WTC11 (cell line): ENCODE data around the gene OR2AT4.
"Not testable (repeated sequence)": the region's sequence is repeated elsewhere in the genome, so short reads cannot be mapped to it uniquely, and the experiment has no call there.

ENCODE experiments used
- CTCF ChIP-seq: fragments of 200-600 bp; IDR thresholded peaks from 2 replicates; pipeline ENCODE4 v1.8.0; 2022; ENCODE audit warnings: antibody characterized with exemption
- TCF7 ChIP-seq: sonication (generic); formaldehyde crosslinking; IDR thresholded peaks from 2 replicates; pipeline ENCODE4 v1.8.0; 2022; ENCODE audit warnings: mild to moderate bottlenecking, low read depth, missing genetic modification reagents, moderate library complexity

GRCh38 chr11:75098835-75099439 is 2.3 kb upstream of the OR2AT4 start:
- TF ChIP-seq TCF7 (CRISPR knock-in tag); CTCF: not testable (repeated sequence)
